ENCODE measurements around the gene RPH3AL.

DNA sequence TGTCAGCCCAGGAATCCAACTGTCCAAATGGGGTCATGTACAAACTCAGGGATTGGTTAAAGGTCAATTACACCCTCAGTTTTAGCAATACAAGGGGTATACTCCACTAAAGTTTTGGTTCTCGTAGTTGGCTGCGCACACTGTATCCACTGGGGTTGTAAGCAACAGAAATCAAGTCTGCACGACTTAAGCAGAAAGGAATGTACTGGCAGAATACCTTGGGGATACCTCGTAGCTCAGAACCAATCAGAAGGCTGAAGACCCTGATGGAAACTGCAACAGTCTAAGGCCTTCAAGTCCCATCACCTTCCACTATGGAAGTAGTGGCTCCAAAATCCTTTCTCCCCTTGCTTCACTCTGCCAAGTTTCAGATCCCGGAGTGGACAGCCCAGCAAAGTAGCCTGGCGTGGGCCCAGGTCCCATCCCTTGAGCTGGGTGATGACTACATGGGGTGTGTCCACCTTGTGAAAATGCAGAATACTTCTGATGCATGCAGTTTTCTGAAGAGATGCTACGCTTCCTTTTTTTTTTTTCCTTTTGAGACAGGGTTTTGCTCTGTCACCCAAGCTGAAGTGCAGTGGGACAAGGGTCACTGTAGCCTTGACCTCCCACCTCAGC, 21.1 kb upstream of the RPH3AL start:
- TF ChIP-seq, protein P1, sequence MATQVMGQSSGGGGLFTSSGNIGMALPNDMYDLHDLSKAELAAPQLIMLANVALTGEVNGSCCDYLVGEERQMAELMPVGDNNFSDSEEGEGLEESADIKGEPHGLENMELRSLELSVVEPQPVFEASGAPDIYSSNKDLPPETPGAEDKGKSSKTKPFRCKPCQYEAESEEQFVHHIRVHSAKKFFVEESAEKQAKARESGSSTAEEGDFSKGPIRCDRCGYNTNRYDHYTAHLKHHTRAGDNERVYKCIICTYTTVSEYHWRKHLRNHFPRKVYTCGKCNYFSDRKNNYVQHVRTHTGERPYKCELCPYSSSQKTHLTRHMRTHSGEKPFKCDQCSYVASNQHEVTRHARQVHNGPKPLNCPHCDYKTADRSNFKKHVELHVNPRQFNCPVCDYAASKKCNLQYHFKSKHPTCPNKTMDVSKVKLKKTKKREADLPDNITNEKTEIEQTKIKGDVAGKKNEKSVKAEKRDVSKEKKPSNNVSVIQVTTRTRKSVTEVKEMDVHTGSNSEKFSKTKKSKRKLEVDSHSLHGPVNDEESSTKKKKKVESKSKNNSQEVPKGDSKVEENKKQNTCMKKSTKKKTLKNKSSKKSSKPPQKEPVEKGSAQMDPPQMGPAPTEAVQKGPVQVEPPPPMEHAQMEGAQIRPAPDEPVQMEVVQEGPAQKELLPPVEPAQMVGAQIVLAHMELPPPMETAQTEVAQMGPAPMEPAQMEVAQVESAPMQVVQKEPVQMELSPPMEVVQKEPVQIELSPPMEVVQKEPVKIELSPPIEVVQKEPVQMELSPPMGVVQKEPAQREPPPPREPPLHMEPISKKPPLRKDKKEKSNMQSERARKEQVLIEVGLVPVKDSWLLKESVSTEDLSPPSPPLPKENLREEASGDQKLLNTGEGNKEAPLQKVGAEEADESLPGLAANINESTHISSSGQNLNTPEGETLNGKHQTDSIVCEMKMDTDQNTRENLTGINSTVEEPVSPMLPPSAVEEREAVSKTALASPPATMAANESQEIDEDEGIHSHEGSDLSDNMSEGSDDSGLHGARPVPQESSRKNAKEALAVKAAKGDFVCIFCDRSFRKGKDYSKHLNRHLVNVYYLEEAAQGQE (IDR thresholded peaks at IDR 0.05; ENCODE audit: borderline replicate concordance) = no peak
- TF ChIP-seq, protein P2, sequence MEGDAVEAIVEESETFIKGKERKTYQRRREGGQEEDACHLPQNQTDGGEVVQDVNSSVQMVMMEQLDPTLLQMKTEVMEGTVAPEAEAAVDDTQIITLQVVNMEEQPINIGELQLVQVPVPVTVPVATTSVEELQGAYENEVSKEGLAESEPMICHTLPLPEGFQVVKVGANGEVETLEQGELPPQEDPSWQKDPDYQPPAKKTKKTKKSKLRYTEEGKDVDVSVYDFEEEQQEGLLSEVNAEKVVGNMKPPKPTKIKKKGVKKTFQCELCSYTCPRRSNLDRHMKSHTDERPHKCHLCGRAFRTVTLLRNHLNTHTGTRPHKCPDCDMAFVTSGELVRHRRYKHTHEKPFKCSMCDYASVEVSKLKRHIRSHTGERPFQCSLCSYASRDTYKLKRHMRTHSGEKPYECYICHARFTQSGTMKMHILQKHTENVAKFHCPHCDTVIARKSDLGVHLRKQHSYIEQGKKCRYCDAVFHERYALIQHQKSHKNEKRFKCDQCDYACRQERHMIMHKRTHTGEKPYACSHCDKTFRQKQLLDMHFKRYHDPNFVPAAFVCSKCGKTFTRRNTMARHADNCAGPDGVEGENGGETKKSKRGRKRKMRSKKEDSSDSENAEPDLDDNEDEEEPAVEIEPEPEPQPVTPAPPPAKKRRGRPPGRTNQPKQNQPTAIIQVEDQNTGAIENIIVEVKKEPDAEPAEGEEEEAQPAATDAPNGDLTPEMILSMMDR (IDR thresholded peaks at IDR 0.05; ENCODE audit: poor library complexity, severe bottlenecking) = no peak
- no peak for TF ChIP-seq EZH2 (IDR thresholded peaks at IDR 0.05; ENCODE audit: borderline replicate concordance, insufficient read depth, low read length, poor library complexity, severe bottlenecking)
- no peak for TF ChIP-seq POLR2AphosphoS5 (IDR thresholded peaks at IDR 0.05)
- no peak for TF ChIP-seq RAD21 (conservative IDR thresholded peaks at IDR 0.05)
- no peak for TF ChIP-seq TAF1 (IDR thresholded peaks at IDR 0.05; ENCODE audit: low read depth)

Measured in neural cell (in vitro differentiated cells).